ENCODE results near the gene HOPX.
"Not testable (repeated sequence)": the region's sequence is repeated elsewhere in the genome, so short reads cannot be mapped to it uniquely, and the experiment has no call there.

The HOPX gene, protein sequence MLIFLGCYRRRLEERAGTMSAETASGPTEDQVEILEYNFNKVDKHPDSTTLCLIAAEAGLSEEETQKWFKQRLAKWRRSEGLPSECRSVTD

GRCh38 chr4:56681158-56681852, at the start of gene HOPX:
TSS of gene HOPX (minus strand) at chr4:56681296. CDS start at chr4:56657816, 23,480 bp downstream.
- Histone ChIP-seq H3K27me3 (ENCODE audit: control insufficient read depth, insufficient read depth, low read length) (peaks cover 2% of the 10 kb centered on the region), H3K4me1 (ENCODE audit: control insufficient read depth, insufficient read depth, low read length) (peaks cover 4% of the 10 kb centered on the region), H3K9ac (ENCODE audit: low read depth, low read length) (no peak within 1 kb of the TSS), H3K4me3 (ENCODE audit: low read depth, low read length) (no peak within 1 kb of the TSS), H3K9me3 (ENCODE audit: control insufficient read depth, insufficient read depth, low read length) (no peaks in the 10 kb centered on the region), H3K36me3 (ENCODE audit: control insufficient read depth, insufficient read depth, low read length) (no peaks in the 10 kb centered on the region)

DNA sequence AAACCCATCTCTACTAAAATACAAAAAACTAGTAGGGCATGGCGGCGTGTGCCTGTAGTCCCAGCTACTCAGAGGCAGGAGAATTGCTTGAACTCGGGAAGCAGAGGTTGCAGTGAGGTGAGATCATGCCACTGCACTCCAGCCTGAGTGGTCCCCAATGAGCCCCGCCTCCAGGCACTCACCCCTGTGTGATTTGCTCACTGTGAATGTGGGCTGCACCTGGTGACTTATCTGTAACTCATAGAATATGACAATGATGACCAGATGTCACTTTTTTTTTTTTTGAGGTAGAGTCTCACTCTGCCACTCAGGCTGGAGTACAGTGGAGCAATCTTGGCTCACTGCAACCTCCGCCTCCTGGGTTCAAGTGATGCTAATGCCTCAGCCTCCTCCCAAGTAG, 49.0 kb upstream of the HOPX start:
- H3K9me3 ChIP-seq (ENCODE audit: control insufficient read depth, insufficient read depth, low read length): no peaks in the 10 kb centered on the region
- no peaks in the 10 kb centered on the region for H3K27me3 ChIP-seq (ENCODE audit: control insufficient read depth, insufficient read depth, low read length)
- H3K4me3 ChIP-seq (ENCODE audit: low read depth, low read length): no peak overlapping the region
- no peaks in the 10 kb centered on the region for H3K36me3 ChIP-seq (ENCODE audit: control insufficient read depth, insufficient read depth, low read length)
- H3K9ac ChIP-seq (ENCODE audit: low read depth, low read length): no peak overlapping the region
- no peaks in the 10 kb centered on the region for H3K4me1 ChIP-seq (ENCODE audit: control insufficient read depth, insufficient read depth, low read length)

DNA sequence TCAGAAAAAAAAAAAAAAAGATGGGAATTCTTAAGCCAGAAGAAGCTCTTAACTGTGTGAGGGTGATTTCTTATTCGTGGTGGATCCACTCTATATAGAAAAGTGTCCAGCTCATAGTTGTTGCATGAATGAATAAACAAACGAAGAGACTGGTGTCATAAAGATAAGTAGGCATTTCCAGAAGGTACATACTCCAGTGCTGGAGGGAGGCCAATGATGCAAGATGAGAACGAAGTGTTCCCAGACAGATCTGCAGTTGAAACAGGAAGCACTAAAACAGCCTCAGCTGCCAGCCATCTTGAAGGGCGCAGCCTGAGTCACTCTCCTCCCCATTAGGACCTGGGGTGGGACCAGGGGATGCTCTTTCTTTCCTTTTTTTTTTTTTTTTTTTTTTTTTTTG, 47.4 kb upstream of the HOPX start:
- Histone ChIP-seq H3K4me3 (ENCODE audit: low read depth, low read length) (no peak overlapping the region), H3K9ac (ENCODE audit: low read depth, low read length) (no peak overlapping the region), H3K4me1 (ENCODE audit: control insufficient read depth, insufficient read depth, low read length) (no peaks in the 10 kb centered on the region), H3K36me3 (ENCODE audit: control insufficient read depth, insufficient read depth, low read length) (no peaks in the 10 kb centered on the region), H3K27me3 (ENCODE audit: control insufficient read depth, insufficient read depth, low read length) (no peaks in the 10 kb centered on the region), H3K9me3 (ENCODE audit: control insufficient read depth, insufficient read depth, low read length) (no peaks in the 10 kb centered on the region)

DNA sequence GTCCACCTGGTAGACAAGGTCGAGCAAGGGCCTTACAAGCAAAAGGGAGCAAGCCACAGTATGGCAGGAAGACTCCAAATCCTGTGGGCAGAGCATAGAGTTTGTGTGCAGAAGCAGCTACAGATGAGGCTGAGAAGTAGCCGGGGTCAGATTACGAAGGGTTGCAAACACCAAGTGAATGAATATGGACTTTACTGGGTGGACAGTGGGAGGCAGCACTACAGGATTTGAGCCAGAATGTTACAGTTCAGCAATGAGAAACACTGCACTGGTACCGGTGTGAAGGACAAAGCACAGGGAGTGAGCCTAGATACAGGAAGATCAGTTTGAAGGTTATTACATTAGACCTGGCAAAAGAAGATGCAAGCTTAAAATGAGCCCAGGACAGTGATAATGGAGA, 46.1 kb upstream of the HOPX start:
- H3K9ac ChIP-seq (ENCODE audit: low read depth, low read length): no peak overlapping the region
- no peaks in the 10 kb centered on the region for H3K9me3 ChIP-seq (ENCODE audit: control insufficient read depth, insufficient read depth, low read length)
- H3K36me3 ChIP-seq (ENCODE audit: control insufficient read depth, insufficient read depth, low read length): no peaks in the 10 kb centered on the region
- no peaks in the 10 kb centered on the region for H3K27me3 ChIP-seq (ENCODE audit: control insufficient read depth, insufficient read depth, low read length)
- H3K4me1 ChIP-seq (ENCODE audit: control insufficient read depth, insufficient read depth, low read length): no peaks in the 10 kb centered on the region
- H3K4me3 ChIP-seq (ENCODE audit: low read depth, low read length): no peak overlapping the region

DNA sequence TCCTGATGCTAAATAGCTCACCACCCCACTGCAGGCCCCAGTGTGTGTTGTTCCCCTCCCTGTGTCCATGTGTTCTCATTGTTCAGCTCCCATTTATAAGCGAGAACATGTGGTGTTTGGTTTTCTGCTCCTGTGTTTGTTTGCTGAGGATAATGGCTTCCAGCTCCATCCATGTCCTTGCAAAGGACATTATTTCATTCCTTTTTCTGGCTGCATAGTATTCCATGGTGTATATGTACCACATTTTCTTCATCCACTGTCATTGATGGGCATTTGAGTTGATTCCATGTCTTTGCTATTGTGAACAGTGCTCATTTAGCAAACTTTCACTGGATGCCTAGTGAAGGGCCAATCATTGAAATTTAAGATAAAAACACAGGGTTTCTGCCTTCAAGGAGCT, 45.5 kb upstream of the HOPX start:
- not testable (repeated sequence) for H3K4me1 ChIP-seq (ENCODE audit: control insufficient read depth, insufficient read depth, low read length); H3K27me3 ChIP-seq (ENCODE audit: control insufficient read depth, insufficient read depth, low read length); H3K9me3 ChIP-seq (ENCODE audit: control insufficient read depth, insufficient read depth, low read length); H3K36me3 ChIP-seq (ENCODE audit: control insufficient read depth, insufficient read depth, low read length); H3K9ac ChIP-seq (ENCODE audit: low read depth, low read length); H3K4me3 ChIP-seq (ENCODE audit: low read depth, low read length)

GRCh38 chr4:56723659-56724230, 42.6 kb upstream of the HOPX start:
- Histone ChIP-seq H3K36me3 (ENCODE audit: control insufficient read depth, insufficient read depth, low read length) (no peaks in the 10 kb centered on the region), H3K9ac (ENCODE audit: low read depth, low read length) (no peak overlapping the region), H3K9me3 (ENCODE audit: control insufficient read depth, insufficient read depth, low read length) (no peaks in the 10 kb centered on the region), H3K27me3 (ENCODE audit: control insufficient read depth, insufficient read depth, low read length) (no peaks in the 10 kb centered on the region), H3K4me1 (ENCODE audit: control insufficient read depth, insufficient read depth, low read length) (no peaks in the 10 kb centered on the region), H3K4me3 (ENCODE audit: low read depth, low read length) (no peak overlapping the region)

- Histone ChIP-seq H3K4me3 (ENCODE audit: low read depth, low read length) (no peak overlapping the region), H3K9me3 (ENCODE audit: control insufficient read depth, insufficient read depth, low read length) (no peaks in the 10 kb centered on the region), H3K36me3 (ENCODE audit: control insufficient read depth, insufficient read depth, low read length) (no peaks in the 10 kb centered on the region), H3K9ac (ENCODE audit: low read depth, low read length) (no peak overlapping the region), H3K4me1 (ENCODE audit: control insufficient read depth, insufficient read depth, low read length) (no peaks in the 10 kb centered on the region), H3K27me3 (ENCODE audit: control insufficient read depth, insufficient read depth, low read length) (no peaks in the 10 kb centered on the region)
These were observed 42.1 kb upstream of the HOPX start for GRCh38 chr4:56723201-56723605.

GRCh38 chr4:56708146-56708545, 27.1 kb upstream of the HOPX start:
- peaks cover 2% of the 10 kb centered on the region for H3K4me1 ChIP-seq (ENCODE audit: control insufficient read depth, insufficient read depth, low read length)
- peaks cover 3% of the 10 kb centered on the region for H3K9me3 ChIP-seq (ENCODE audit: control insufficient read depth, insufficient read depth, low read length)
- no peak overlapping the region for H3K9ac ChIP-seq (ENCODE audit: low read depth, low read length)
- H3K27me3 ChIP-seq (ENCODE audit: control insufficient read depth, insufficient read depth, low read length): no peaks in the 10 kb centered on the region
- H3K36me3 ChIP-seq (ENCODE audit: control insufficient read depth, insufficient read depth, low read length): no peaks in the 10 kb centered on the region
- no peak overlapping the region for H3K4me3 ChIP-seq (ENCODE audit: low read depth, low read length)

- H3K9ac ChIP-seq (ENCODE audit: low read depth, low read length): no peak overlapping the region
- no peak overlapping the region for H3K4me3 ChIP-seq (ENCODE audit: low read depth, low read length)
- H3K27me3 ChIP-seq (ENCODE audit: control insufficient read depth, insufficient read depth, low read length): no peaks in the 10 kb centered on the region
- H3K4me1 ChIP-seq (ENCODE audit: control insufficient read depth, insufficient read depth, low read length): peaks cover 2% of the 10 kb centered on the region
- no peaks in the 10 kb centered on the region for H3K36me3 ChIP-seq (ENCODE audit: control insufficient read depth, insufficient read depth, low read length)
- no peaks in the 10 kb centered on the region for H3K9me3 ChIP-seq (ENCODE audit: control insufficient read depth, insufficient read depth, low read length)
These were observed 24.9 kb upstream of the HOPX start for GRCh38 chr4:56705966-56706365.

- no peaks in the 10 kb centered on the region for H3K9me3 ChIP-seq (ENCODE audit: control insufficient read depth, insufficient read depth, low read length)
- no peak overlapping the region for H3K4me3 ChIP-seq (ENCODE audit: low read depth, low read length)
- no peak overlapping the region for H3K9ac ChIP-seq (ENCODE audit: low read depth, low read length)
- H3K27me3 ChIP-seq (ENCODE audit: control insufficient read depth, insufficient read depth, low read length): no peaks in the 10 kb centered on the region
- H3K4me1 ChIP-seq (ENCODE audit: control insufficient read depth, insufficient read depth, low read length): peaks cover 2% of the 10 kb centered on the region
- H3K36me3 ChIP-seq (ENCODE audit: control insufficient read depth, insufficient read depth, low read length): no peaks in the 10 kb centered on the region
These were observed 24.2 kb upstream of the HOPX start for GRCh38 chr4:56705334-56705733.

GRCh38 chr4:56704089-56704871, 23.2 kb upstream of the HOPX start:
- Histone ChIP-seq H3K9ac (ENCODE audit: low read depth, low read length) (no peak overlapping the region), H3K36me3 (ENCODE audit: control insufficient read depth, insufficient read depth, low read length) (no peaks in the 10 kb centered on the region), H3K9me3 (ENCODE audit: control insufficient read depth, insufficient read depth, low read length) (no peaks in the 10 kb centered on the region), H3K27me3 (ENCODE audit: control insufficient read depth, insufficient read depth, low read length) (no peaks in the 10 kb centered on the region), H3K4me3 (ENCODE audit: low read depth, low read length) (no peak overlapping the region), H3K4me1 (ENCODE audit: control insufficient read depth, insufficient read depth, low read length) (peaks cover 2% of the 10 kb centered on the region)

GRCh38 chr4:56703378-56703777, 22.3 kb upstream of the HOPX start:
- Histone ChIP-seq H3K9me3 (ENCODE audit: control insufficient read depth, insufficient read depth, low read length) (no peaks in the 10 kb centered on the region), H3K4me1 (ENCODE audit: control insufficient read depth, insufficient read depth, low read length) (peaks cover 2% of the 10 kb centered on the region), H3K4me3 (ENCODE audit: low read depth, low read length) (no peak overlapping the region), H3K27me3 (ENCODE audit: control insufficient read depth, insufficient read depth, low read length) (no peaks in the 10 kb centered on the region), H3K9ac (ENCODE audit: low read depth, low read length) (no peak overlapping the region), H3K36me3 (ENCODE audit: control insufficient read depth, insufficient read depth, low read length) (no peaks in the 10 kb centered on the region)

Data from iPS-15b (cell line).